ENCODE measurements around the gene OSCP1. TPM values are rescaled to one million over a fixed set of nuclear protein-coding genes. Genes with fewer than 3 reads are reported as not detected.
A peak's percentile ranks its signal among the peaks of the same experiment; 100 is the strongest.

OSCP1 gene
- total RNA-seq, 1 donor from 2014 or later, result 21.0 TPM

GRCh38 chr1:36382669-36383068 is 67.6 kb downstream of the OSCP1 start:
- H3K27ac Mint-ChIP-seq, result no peak overlapping the region
- no peak for DNase-seq (ENCODE audit: low spot score, unreplicated experiment)
- H3K36me3 Mint-ChIP-seq (ENCODE audit: insufficient read depth), result no peaks in the 10 kb centered on the region
- H3K27me3 Mint-ChIP-seq, result no peaks in the 10 kb centered on the region
- no peak for TF ChIP-seq CTCF (IDR thresholded peaks at IDR 0.05; ENCODE audit: unreplicated experiment)
- H3K4me3 Mint-ChIP-seq (ENCODE audit: low read depth), result no peak overlapping the region
- no peaks in the 10 kb centered on the region for H3K9me3 Mint-ChIP-seq (ENCODE audit: low read depth)
- H3K4me1 Mint-ChIP-seq (ENCODE audit: low read depth), result peaks cover 34% of the 10 kb centered on the region

- H3K27ac Mint-ChIP-seq, result no peak overlapping the region
- no peaks in the 10 kb centered on the region for H3K27me3 Mint-ChIP-seq
- no peak for DNase-seq (ENCODE audit: low spot score, unreplicated experiment)
- no peaks in the 10 kb centered on the region for H3K36me3 Mint-ChIP-seq (ENCODE audit: insufficient read depth)
- H3K9me3 Mint-ChIP-seq (ENCODE audit: low read depth), result no peaks in the 10 kb centered on the region
- H3K4me3 Mint-ChIP-seq (ENCODE audit: low read depth), result no peak overlapping the region
- H3K4me1 Mint-ChIP-seq (ENCODE audit: low read depth), result peaks cover 34% of the 10 kb centered on the region
- no peak for TF ChIP-seq CTCF (IDR thresholded peaks at IDR 0.05; ENCODE audit: unreplicated experiment)
These were observed 68.0 kb downstream of the OSCP1 start for GRCh38 chr1:36382231-36382630.

- Mint-ChIP-seq H3K4me3 (ENCODE audit: low read depth) (no peak overlapping the region), H3K27me3 (no peaks in the 10 kb centered on the region)
These were observed 68.8 kb downstream of the OSCP1 start for GRCh38 chr1:36381405-36381804.

DNA sequence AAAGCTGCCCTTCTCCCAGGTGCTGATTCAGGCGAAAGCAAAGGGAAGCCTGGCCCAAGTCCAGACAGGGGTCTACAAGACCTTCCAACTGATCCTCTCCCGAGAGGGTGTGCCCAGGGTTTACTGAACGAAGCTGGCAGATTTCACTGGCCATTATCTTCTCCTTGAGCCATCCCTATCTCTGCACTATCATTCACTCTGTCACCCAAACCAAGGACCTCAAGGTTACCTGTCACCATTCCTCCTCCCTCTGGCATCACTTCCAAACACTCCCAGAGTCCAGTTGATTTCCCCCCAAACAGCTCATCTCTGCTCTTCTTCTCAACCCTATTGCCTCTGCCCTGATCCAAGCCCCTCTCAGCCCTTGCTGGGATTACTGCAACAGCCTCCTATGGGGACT is 69.5 kb downstream of the OSCP1 start:
- H3K27ac Mint-ChIP-seq, result peak overlapping the region; percentile 50
- no peaks in the 10 kb centered on the region for H3K36me3 Mint-ChIP-seq (ENCODE audit: insufficient read depth)
- no peaks in the 10 kb centered on the region for H3K9me3 Mint-ChIP-seq (ENCODE audit: low read depth)
- DNase-seq (ENCODE audit: low spot score, unreplicated experiment), result no peak
- peaks cover 24% of the 10 kb centered on the region for H3K4me1 Mint-ChIP-seq (ENCODE audit: low read depth)
- H3K4me3 Mint-ChIP-seq (ENCODE audit: low read depth), result no peak overlapping the region
- no peak for TF ChIP-seq CTCF (IDR thresholded peaks at IDR 0.05; ENCODE audit: unreplicated experiment)
- no peaks in the 10 kb centered on the region for H3K27me3 Mint-ChIP-seq

More at GRCh38 chr1:36381405-36381804, 68.8 kb downstream of the OSCP1 start:
- Mint-ChIP-seq H3K9me3 (ENCODE audit: low read depth) (no peaks in the 10 kb centered on the region), H3K4me1 (ENCODE audit: low read depth) (peaks cover 29% of the 10 kb centered on the region), H3K27ac (no peak overlapping the region), H3K36me3 (ENCODE audit: insufficient read depth) (no peaks in the 10 kb centered on the region)
- no peak for DNase-seq (ENCODE audit: low spot score, unreplicated experiment)
- no peak for TF ChIP-seq CTCF (IDR thresholded peaks at IDR 0.05; ENCODE audit: unreplicated experiment)

DNA sequence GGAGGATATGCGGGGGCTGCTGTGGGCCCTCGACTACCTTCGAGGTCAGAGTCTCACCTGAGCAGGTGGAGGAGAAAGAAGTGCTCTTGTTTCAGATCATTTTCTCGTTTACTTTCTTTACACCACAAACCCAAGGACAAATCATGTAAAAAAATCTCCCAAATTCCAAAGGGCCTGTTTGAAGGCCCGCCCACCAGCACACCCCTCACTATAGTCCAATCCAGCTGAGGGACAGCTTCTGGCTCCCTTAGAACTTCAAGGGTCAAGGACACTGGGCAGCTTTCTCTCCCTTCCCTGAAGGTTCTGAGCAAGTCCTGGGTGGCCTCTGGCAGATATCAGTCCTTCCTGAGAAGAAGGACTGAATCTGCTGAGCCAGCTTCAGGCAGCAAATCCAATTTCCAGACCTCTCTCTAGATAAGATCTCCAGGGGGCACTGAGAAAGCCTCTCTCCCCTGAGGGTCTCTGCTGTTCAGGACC is 70.1 kb downstream of the OSCP1 start:
- H3K9me3 Mint-ChIP-seq (ENCODE audit: low read depth), result no peaks in the 10 kb centered on the region
- no peak overlapping the region for H3K4me3 Mint-ChIP-seq (ENCODE audit: low read depth)
- TF ChIP-seq CTCF (IDR thresholded peaks at IDR 0.05; ENCODE audit: unreplicated experiment), result no peak
- H3K36me3 Mint-ChIP-seq (ENCODE audit: insufficient read depth), result no peaks in the 10 kb centered on the region
- peaks cover 24% of the 10 kb centered on the region for H3K4me1 Mint-ChIP-seq (ENCODE audit: low read depth)
- DNase-seq (ENCODE audit: low spot score, unreplicated experiment), result no peak
- H3K27ac Mint-ChIP-seq, result peak overlapping the region; percentile 56
- no peaks in the 10 kb centered on the region for H3K27me3 Mint-ChIP-seq

Measured in progenitor cell of endocrine pancreas (in vitro differentiated cells).